Lower lobe of right lung (tissue), 2 donors: ENCODE measurements around the gene LHPP. TPM values are rescaled to one million over a fixed set of nuclear protein-coding genes. Genes with fewer than 3 reads are reported as not detected.
"Not testable (repeated sequence)": the region's sequence is repeated elsewhere in the genome, so short reads cannot be mapped to it uniquely, and the experiment has no call there.

ENCODE experiments used
- ATAC-seq, 2 donors: fragments of 200-7000 bp; cut with Tn5 transposase; one replicate each; pipeline ENCODE4 v1.9.1; 2020 to 2022; ENCODE audit warnings: mild to moderate bottlenecking in 2 of 2, moderate library complexity in 2 of 2
- DNase-seq: peaks from one replicate; pipeline ENCODE4 v3.0.0-alpha.2; 2020
- H3K27ac ChIP-seq: fragments of 200-600 bp; one replicate; pipeline ENCODE4 v1.8.0; 2022
- H3K27me3 ChIP-seq: fragments of 200-600 bp; one replicate; pipeline ENCODE4 v1.8.0; 2022; ENCODE audit warnings: low read depth
- H3K36me3 ChIP-seq: fragments of 200-600 bp; one replicate; pipeline ENCODE4 v1.8.0; 2022; ENCODE audit warnings: mild to moderate bottlenecking
- H3K4me1 ChIP-seq: fragments of 200-600 bp; one replicate; pipeline ENCODE4 v1.8.0; 2022
- H3K4me3 ChIP-seq: fragments of 200-600 bp; one replicate; pipeline ENCODE4 v1.8.0; 2022; ENCODE audit warnings: mild to moderate bottlenecking
- H3K9me3 ChIP-seq: fragments of 200-600 bp; one replicate; pipeline ENCODE4 v1.8.0; 2022
- intact Hi-C: fragments of 100-400 bp; cut with DNase I; formaldehyde crosslinking; loops from one replicate; pipeline ENCODE4 v1.11.0; 2022
- total RNA-seq: library from RNA; stranded (reverse); fragmentation: NEBNext Ultra II Directional; extraction: Animal tissue kit (Norgen Biotek cat#: 25700); gene quantifications from one replicate; pipeline ENCODE4 v1.2.1, GENCODE V29; 2021
- TF ChIP-seq, protein P1 (sequence below): fragments of 200-600 bp; IDR thresholded peaks from one replicate; pipeline ENCODE4 v1.8.0; 2022; ENCODE audit warnings: antibody characterized with exemption, mild to moderate bottlenecking
- donor health status: DM: no; HTN: yes; CAD: no; lungs with severe emphysema.

The LHPP gene
- total RNA-seq, 1 donor from 2014 or later: 17.8 TPM

- Histone ChIP-seq H3K4me3 (no peak overlapping the region), H3K9me3 (no peaks in the 10 kb centered on the region), H3K27ac (no peak overlapping the region), H3K36me3 (no peaks in the 10 kb centered on the region), H3K27me3 (peaks cover 3% of the 10 kb centered on the region), H3K4me1 (no peaks in the 10 kb centered on the region)
- DNase-seq (no peak), ATAC-seq (no peak)
- intact Hi-C loops: no loop called here
- TF ChIP-seq, protein P1, sequence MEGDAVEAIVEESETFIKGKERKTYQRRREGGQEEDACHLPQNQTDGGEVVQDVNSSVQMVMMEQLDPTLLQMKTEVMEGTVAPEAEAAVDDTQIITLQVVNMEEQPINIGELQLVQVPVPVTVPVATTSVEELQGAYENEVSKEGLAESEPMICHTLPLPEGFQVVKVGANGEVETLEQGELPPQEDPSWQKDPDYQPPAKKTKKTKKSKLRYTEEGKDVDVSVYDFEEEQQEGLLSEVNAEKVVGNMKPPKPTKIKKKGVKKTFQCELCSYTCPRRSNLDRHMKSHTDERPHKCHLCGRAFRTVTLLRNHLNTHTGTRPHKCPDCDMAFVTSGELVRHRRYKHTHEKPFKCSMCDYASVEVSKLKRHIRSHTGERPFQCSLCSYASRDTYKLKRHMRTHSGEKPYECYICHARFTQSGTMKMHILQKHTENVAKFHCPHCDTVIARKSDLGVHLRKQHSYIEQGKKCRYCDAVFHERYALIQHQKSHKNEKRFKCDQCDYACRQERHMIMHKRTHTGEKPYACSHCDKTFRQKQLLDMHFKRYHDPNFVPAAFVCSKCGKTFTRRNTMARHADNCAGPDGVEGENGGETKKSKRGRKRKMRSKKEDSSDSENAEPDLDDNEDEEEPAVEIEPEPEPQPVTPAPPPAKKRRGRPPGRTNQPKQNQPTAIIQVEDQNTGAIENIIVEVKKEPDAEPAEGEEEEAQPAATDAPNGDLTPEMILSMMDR: no peak
Measured at GRCh38 chr10:124436191-124436638, 25.4 kb upstream of the LHPP start.

GRCh38 chr10:124441694-124442093 lies 19.9 kb upstream of the LHPP start:
- H3K36me3 ChIP-seq, H3K4me1 ChIP-seq, H3K4me3 ChIP-seq, DNase-seq, intact Hi-C loops, ATAC-seq, H3K9me3 ChIP-seq, H3K27ac ChIP-seq: not testable (repeated sequence)
- H3K27me3 ChIP-seq: peaks cover 40% of the 10 kb centered on the region

DNA sequence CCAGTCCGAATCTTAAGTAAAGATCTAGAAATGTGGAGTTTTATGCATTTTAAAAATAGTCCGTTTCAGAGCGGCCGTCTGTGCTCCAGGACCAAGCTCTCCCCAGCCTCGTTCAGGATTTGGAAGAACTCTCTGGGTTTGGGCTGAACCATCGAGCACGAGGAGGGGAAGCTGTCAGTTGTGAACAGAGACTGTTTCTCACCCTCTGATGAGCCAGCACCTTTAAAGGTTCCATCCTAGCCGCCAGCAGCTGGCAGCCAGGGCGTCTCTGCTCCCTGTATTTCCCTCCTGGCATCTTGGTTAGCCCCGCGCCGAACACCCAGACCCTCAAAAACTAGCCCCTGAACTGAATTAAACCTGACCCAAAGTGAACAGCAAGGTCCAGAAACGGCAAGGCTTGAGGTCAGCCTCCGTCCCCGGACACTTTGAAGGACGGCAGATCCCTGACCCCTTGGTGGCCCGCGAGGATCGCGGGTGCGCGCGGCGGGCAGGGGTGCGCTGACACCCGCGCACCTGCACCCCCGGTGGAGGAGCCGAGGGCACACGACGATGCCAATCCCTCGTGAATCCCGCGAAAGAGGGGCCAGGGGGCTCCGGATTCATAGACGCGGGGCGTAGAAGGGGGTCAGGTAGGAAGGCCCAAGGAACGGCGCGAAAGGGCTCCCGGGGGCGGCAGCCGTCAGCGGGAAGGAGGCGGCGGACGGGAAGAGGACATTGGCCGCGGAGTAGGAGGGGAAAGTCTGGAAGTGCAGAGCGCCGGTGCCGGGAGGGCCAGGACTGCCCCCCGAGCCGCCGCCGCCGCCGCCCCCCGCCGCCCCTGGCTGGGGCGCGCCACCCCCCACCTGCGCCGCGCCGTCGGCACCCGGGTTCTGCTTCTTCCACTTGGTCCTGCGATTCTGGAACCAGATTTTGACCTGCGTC lies 14.5 kb upstream of the LHPP start:
- Histone ChIP-seq H3K36me3 (no peaks in the 10 kb centered on the region), H3K9me3 (no peaks in the 10 kb centered on the region), H3K27me3 (peaks cover 93% of the 10 kb centered on the region), H3K4me1 (peaks cover 16% of the 10 kb centered on the region), H3K27ac (no peak overlapping the region), H3K4me3 (no peak overlapping the region)
- intact Hi-C loops: no loop called here
- TF ChIP-seq, protein P1: no peak
- no peak for DNase-seq
- no peak for ATAC-seq

GRCh38 chr10:124447751-124448466 lies 13.7 kb upstream of the LHPP start:
- H3K4me3 ChIP-seq: no peak overlapping the region
- intact Hi-C loops: no loop called here
- no peak overlapping the region for H3K27ac ChIP-seq
- H3K4me1 ChIP-seq: peaks cover 16% of the 10 kb centered on the region
- DNase-seq (no peak), ATAC-seq (no peak)
- H3K27me3 ChIP-seq: peaks cover 95% of the 10 kb centered on the region
- no peaks in the 10 kb centered on the region for H3K36me3 ChIP-seq
- H3K9me3 ChIP-seq: no peaks in the 10 kb centered on the region
- TF ChIP-seq, protein P1: no peak

DNA sequence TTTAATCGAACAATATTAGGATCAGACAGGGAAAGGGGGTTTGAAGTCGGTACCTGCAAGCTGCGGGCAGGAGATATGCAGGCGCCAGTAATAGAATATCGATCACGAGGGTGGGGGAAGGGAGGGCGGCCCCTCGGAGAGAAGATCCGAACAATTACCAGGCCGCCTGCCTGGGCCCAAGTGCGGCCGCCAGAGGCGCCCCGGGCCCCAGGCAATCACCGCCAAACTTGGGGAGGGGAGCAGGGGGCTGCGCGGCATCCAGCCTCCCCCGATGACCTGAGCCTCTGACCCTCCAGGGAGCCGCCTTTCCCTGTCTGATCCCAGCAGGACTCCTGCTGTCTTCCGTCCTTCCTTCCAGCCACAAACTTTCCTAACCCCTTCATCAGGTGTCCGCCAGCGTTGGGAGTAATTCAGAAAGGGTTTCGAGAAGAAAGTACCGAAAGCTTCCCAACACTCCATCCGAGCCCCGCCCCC lies 12.9 kb upstream of the LHPP start:
- no peaks in the 10 kb centered on the region for H3K36me3 ChIP-seq
- ATAC-seq: no peak
- H3K4me3 ChIP-seq: no peak overlapping the region
- peaks cover 99% of the 10 kb centered on the region for H3K27me3 ChIP-seq
- peaks cover 16% of the 10 kb centered on the region for H3K4me1 ChIP-seq
- no peaks in the 10 kb centered on the region for H3K9me3 ChIP-seq
- TF ChIP-seq, protein P1: no peak
- intact Hi-C loops: no loop called here
- H3K27ac ChIP-seq: no peak overlapping the region
- DNase-seq: no peak
